Measurements from ENCODE around the gene FUOM. TPM values are rescaled to one million over a fixed set of nuclear protein-coding genes. Genes with fewer than 3 reads are reported as not detected.

Gene FUOM
- total and polyA plus RNA-seq, 2 of the 8 experiments (the other 6 are each of a cell fraction or from before 2014, with no cell fraction given) = 22.0 to 30.4 TPM

GRCh38 chr10:133339708-133340380, 18.0 kb downstream of the FUOM start (continued):
- TF ChIP-seq CHD7 (IDR thresholded peaks at IDR 0.05; ENCODE audit: insufficient replicate concordance, low read length) = no peak
- TF ChIP-seq MAX (IDR thresholded peaks at IDR 0.05) = no peak
- TF ChIP-seq SUZ12 (IDR thresholded peaks at IDR 0.05; ENCODE audit: low read length) = no peak
- no peak for TF ChIP-seq ATF3 (IDR thresholded peaks at IDR 0.05; ENCODE audit: insufficient read depth, low read depth, low read length)
- TF ChIP-seq NRF1 (IDR thresholded peaks at IDR 0.05; ENCODE audit: low read depth, low read length) = no peak
- TF ChIP-seq BCL11A (IDR thresholded peaks at IDR 0.05; ENCODE audit: low read depth in 2 of 2, low read length in 2 of 2) = no peak
- no peak for TF ChIP-seq BACH1 (IDR thresholded peaks at IDR 0.05; ENCODE audit: low read length)
- no peak for TF ChIP-seq POLR2A (IDR thresholded peaks at IDR 0.05; ENCODE audit: control extremely low read depth in 1 of 2, low read depth in 2 of 2, low read length in 2 of 2)
- no peak for TF ChIP-seq SP4 (IDR thresholded peaks at IDR 0.05; ENCODE audit: low read length)
- TF ChIP-seq EGR1 (IDR thresholded peaks at IDR 0.05; ENCODE audit: borderline replicate concordance, low read depth, low read length) = no peak
- TF ChIP-seq SAP30 (IDR thresholded peaks at IDR 0.05; ENCODE audit: insufficient read depth, insufficient replicate concordance, low read length) = no peak
